PC-3 (cell line): ENCODE data around the gene DLGAP4. TPM values are rescaled to one million over a fixed set of nuclear protein-coding genes. Genes with fewer than 3 reads are reported as not detected.

ENCODE experiments used
- ATAC-seq: fragments of 200-7000 bp; cut with Tn5 transposase; 2 replicates; pipeline ENCODE4 v1.9.1; 2020; ENCODE audit warnings: mild to moderate bottlenecking, moderate library complexity
- BruUV-seq: library from RNA; stranded (reverse); fragments of 400-500 nt; replicated peaks from 2 replicates; lab custom pipeline; 2021; lab: Mats Ljungman, UMichigan
- CTCF ChIA-PET: fragments of 300-600 bp; sonication (Branson Sonifier 250); formaldehyde crosslinking; loops from one replicate; lab custom pipeline; 2022; ENCODE audit warnings: antibody characterized with exemption; lab: Charles Lee
- POLR2A ChIA-PET: fragments of 300-600 bp; sonication (Branson Sonifier 250); formaldehyde crosslinking; loops from one replicate; lab custom pipeline; 2022; ENCODE audit warnings: antibody characterized with exemption; ENCODE audit not compliant: unreplicated experiment; lab: Charles Lee
- DNase-seq: peaks from one replicate; pipeline ENCODE4 v3.0.0-alpha.2; 2015
- H2AFZ ChIP-seq: fragments of 300-600 bp; sonication (generic); 2 replicates; pipeline ENCODE4 v1.6.0; 2016; ENCODE audit warnings: antibody characterized with exemption, low read length
- H3F3A ChIP-seq: fragments of 300-600 bp; sonication (generic); one replicate; pipeline ENCODE4 v1.6.0; 2017; ENCODE audit warnings: antibody characterized with exemption, low read length, control low read depth, mild to moderate bottlenecking; ENCODE audit not compliant: unreplicated experiment
- H3K27ac ChIP-seq: fragments of 300-600 bp; sonication (generic); 2 replicates; pipeline ENCODE4 v1.5.1; 2016; ENCODE audit warnings: mild to moderate bottlenecking, low read length
- H3K27me3 ChIP-seq: fragments of 300-600 bp; sonication (generic); 2 replicates; pipeline ENCODE4 v1.6.1; 2016; ENCODE audit warnings: low read length, mixed read lengths
- H3K36me3 ChIP-seq: fragments of 300-600 bp; sonication (generic); 2 replicates; pipeline ENCODE4 v1.6.1; 2016; ENCODE audit warnings: low read depth, mixed run types, low read length, mixed read lengths
- H3K4me1 ChIP-seq: fragments of 300-600 bp; sonication (generic); 2 replicates; pipeline ENCODE4 v1.5.1; 2016; ENCODE audit warnings: low read length; ENCODE audit not compliant: insufficient read depth
- H3K4me2 ChIP-seq: fragments of 300-600 bp; sonication (generic); 2 replicates; pipeline ENCODE4 v1.6.0; 2016; ENCODE audit warnings: low read length
- H3K4me3 ChIP-seq: fragments of 300-600 bp; sonication (generic); 2 replicates; pipeline ENCODE4 v1.5.1; 2016; ENCODE audit warnings: mild to moderate bottlenecking, low read length, mixed read lengths
- H3K79me2 ChIP-seq: fragments of 300-600 bp; sonication (generic); 2 replicates; pipeline ENCODE4 v1.6.1; 2017; ENCODE audit warnings: low read length, mixed read lengths
- H3K9ac ChIP-seq: fragments of 300-600 bp; sonication (generic); 2 replicates; pipeline ENCODE4 v1.6.0; 2016; ENCODE audit warnings: mild to moderate bottlenecking, low read length
- H3K9me2 ChIP-seq: fragments of 300-600 bp; sonication (generic); replicated peaks from 2 replicates; pipeline ENCODE4 v1.6.1; 2016; ENCODE audit warnings: mixed run types, low read length, mixed read lengths
- H3K9me3 ChIP-seq: fragments of 300-600 bp; sonication (generic); 2 replicates; pipeline ENCODE4 v1.6.1; 2016; ENCODE audit warnings: low read length, mixed read lengths
- H4K20me1 ChIP-seq: fragments of 300-600 bp; sonication (generic); 2 replicates; pipeline ENCODE4 v1.6.1; 2016; ENCODE audit warnings: low read length, mixed read lengths
- EZH2 ChIP-seq: fragments of 300-600 bp; sonication (generic); IDR thresholded peaks from one replicate; pipeline ENCODE4 v1.6.1; 2017; ENCODE audit warnings: antibody characterized with exemption, mild to moderate bottlenecking, low read length; ENCODE audit not compliant: unreplicated experiment
- EZH2phosphoT487 ChIP-seq: fragments of 300-600 bp; sonication (generic); IDR thresholded peaks from 2 replicates; pipeline ENCODE4 v1.6.1; 2018; ENCODE audit warnings: mild to moderate bottlenecking, antibody characterized with exemption, low read length, borderline replicate concordance
- intact Hi-C: fragments of 100-400 bp; cut with micrococcal nuclease; formaldehyde crosslinking; loops from 2 replicates; pipeline ENCODE4 v1.9.0; 2023
- total RNA-seq: library from RNA; depleted of rRNA; stranded (reverse); fragments of >200 nt; gene quantifications from 2 replicates; pipeline ENCODE4 v1.2.3, GENCODE V29; 2014
- TF ChIP-seq, protein P1 (sequence below): fragments of 300-600 bp; sonication (generic); conservative IDR thresholded peaks from 2 replicates; pipeline ENCODE4 v1.5.1; 2017; ENCODE audit warnings: antibody characterized with exemption, low read depth, mild to moderate bottlenecking, low read length

DLGAP4 gene
- total RNA-seq, 1 experiment from 2014 or later, result 21.0 TPM

GRCh38 chr20:36339646-36340592 is 33.8 kb downstream of the DLGAP4 start:
- Histone ChIP-seq H3K9ac (no peak overlapping the region), H3K79me2 (no peaks in the 10 kb centered on the region), H3K9me3 (no peaks in the 10 kb centered on the region), H4K20me1 (no peaks in the 10 kb centered on the region), H2AFZ (no peak overlapping the region), H3K27ac (no peak overlapping the region), H3K27me3 (no peaks in the 10 kb centered on the region), H3F3A (no peaks in the 10 kb centered on the region), H3K4me2 (no peak overlapping the region), H3K4me1 (no peaks in the 10 kb centered on the region), H3K9me2 (no peaks in the 10 kb centered on the region), H3K4me3 (no peak overlapping the region), H3K36me3 (no peaks in the 10 kb centered on the region)
- no peak for DNase-seq
- CTCF ChIA-PET, result no interaction called here
- POLR2A ChIA-PET, result no interaction called here
- TF ChIP-seq EZH2 (no peak), EZH2phosphoT487 (no peak)
- TF ChIP-seq, protein P1, sequence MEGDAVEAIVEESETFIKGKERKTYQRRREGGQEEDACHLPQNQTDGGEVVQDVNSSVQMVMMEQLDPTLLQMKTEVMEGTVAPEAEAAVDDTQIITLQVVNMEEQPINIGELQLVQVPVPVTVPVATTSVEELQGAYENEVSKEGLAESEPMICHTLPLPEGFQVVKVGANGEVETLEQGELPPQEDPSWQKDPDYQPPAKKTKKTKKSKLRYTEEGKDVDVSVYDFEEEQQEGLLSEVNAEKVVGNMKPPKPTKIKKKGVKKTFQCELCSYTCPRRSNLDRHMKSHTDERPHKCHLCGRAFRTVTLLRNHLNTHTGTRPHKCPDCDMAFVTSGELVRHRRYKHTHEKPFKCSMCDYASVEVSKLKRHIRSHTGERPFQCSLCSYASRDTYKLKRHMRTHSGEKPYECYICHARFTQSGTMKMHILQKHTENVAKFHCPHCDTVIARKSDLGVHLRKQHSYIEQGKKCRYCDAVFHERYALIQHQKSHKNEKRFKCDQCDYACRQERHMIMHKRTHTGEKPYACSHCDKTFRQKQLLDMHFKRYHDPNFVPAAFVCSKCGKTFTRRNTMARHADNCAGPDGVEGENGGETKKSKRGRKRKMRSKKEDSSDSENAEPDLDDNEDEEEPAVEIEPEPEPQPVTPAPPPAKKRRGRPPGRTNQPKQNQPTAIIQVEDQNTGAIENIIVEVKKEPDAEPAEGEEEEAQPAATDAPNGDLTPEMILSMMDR, result no peak
- intact Hi-C loops, result no loop called here
- no TSS peak for BruUV-seq
- no peak for ATAC-seq

GRCh38 chr20:36340593-36340990 is 34.5 kb downstream of the DLGAP4 start:
- H3K9me2 ChIP-seq, result no peaks in the 10 kb centered on the region
- TF ChIP-seq EZH2phosphoT487 (no peak), EZH2 (no peak)
- TF ChIP-seq, protein P1, result no peak
- no peak overlapping the region for H2AFZ ChIP-seq
- H3K27me3 ChIP-seq, result no peaks in the 10 kb centered on the region
- H4K20me1 ChIP-seq, result no peaks in the 10 kb centered on the region
- no peaks in the 10 kb centered on the region for H3K36me3 ChIP-seq
- CTCF ChIA-PET, result no interaction called here
- no peaks in the 10 kb centered on the region for H3K79me2 ChIP-seq
- ATAC-seq (no peak), DNase-seq (peak; percentile 7)
- H3K27ac ChIP-seq, result no peak overlapping the region
- H3F3A ChIP-seq, result no peaks in the 10 kb centered on the region
- H3K9ac ChIP-seq, result no peak overlapping the region
- H3K4me2 ChIP-seq, result no peak overlapping the region
- H3K4me1 ChIP-seq, result no peaks in the 10 kb centered on the region
- H3K9me3 ChIP-seq, result no peaks in the 10 kb centered on the region
- POLR2A ChIA-PET, result no interaction called here
- intact Hi-C loops, result no loop called here
- no peak overlapping the region for H3K4me3 ChIP-seq
- BruUV-seq, result no TSS peak
